Spleen (tissue), 11 donors: ENCODE data around the gene SLC26A6. TPM values are rescaled to one million over a fixed set of nuclear protein-coding genes. Genes with fewer than 3 reads are reported as not detected.

ENCODE experiments used
- DNase-seq: peaks from one replicate; pipeline ENCODE4 v3.0.0-alpha.2; 2020
- H3K27ac ChIP-seq, 8 donors: fragments of 200-600 bp; sonication (generic) in 7 of 8; 1 replicate in 4 of 8; 2 replicates in 4 of 8; pipeline versions ENCODE4 v1.5.0 to v1.8.0; 2016 to 2021; ENCODE audit warnings: inconsistent platforms in 4 of 8, mild to moderate bottlenecking in 4 of 8, moderate library complexity in 1 of 8
- H3K27me3 ChIP-seq, 7 donors: fragments of 200-600 bp; sonication (generic) in 6 of 7; replicated peaks in 1 of 7; 1 replicate in 4 of 7; 2 replicates in 3 of 7; pipeline versions ENCODE4 v1.5.0 to v1.8.0; 2016 to 2021; ENCODE audit warnings: inconsistent platforms in 3 of 7, mild to moderate bottlenecking in 1 of 7
- H3K36me3 ChIP-seq, 6 donors: fragments of 200-600 bp; sonication (generic) in 5 of 6; 1 replicate in 4 of 6; 2 replicates in 2 of 6; pipeline versions ENCODE4 v1.5.0 to v1.8.0; 2016 to 2021; ENCODE audit warnings: inconsistent platforms in 2 of 6
- H3K4me1 ChIP-seq, 6 donors: fragments of 200-600 bp; sonication (generic) in 5 of 6; 1 replicate in 3 of 6; 2 replicates in 3 of 6; pipeline versions ENCODE4 v1.5.0 to v1.8.0; 2016 to 2021; ENCODE audit warnings: inconsistent platforms in 3 of 6
- H3K4me3 ChIP-seq, 8 donors: fragments of 200-600 bp; sonication (generic) in 7 of 8; 1 replicate in 4 of 8; 2 replicates in 4 of 8; pipeline versions ENCODE4 v1.5.0 to v1.8.0; 2016 to 2021; ENCODE audit warnings: inconsistent platforms in 4 of 8, mild to moderate bottlenecking in 4 of 8, moderate library complexity in 2 of 8
- H3K9me3 ChIP-seq, 8 donors: fragments of 200-600 bp; sonication (generic) in 7 of 8; 1 replicate in 4 of 8; 2 replicates in 4 of 8; pipeline versions ENCODE4 v1.5.0 to v1.8.0; 2016 to 2021; ENCODE audit warnings: inconsistent platforms in 4 of 8
- CTCF ChIP-seq, 11 experiments: fragments of 200-600 bp in 7 of 11; fragments of 450-650 bp in 4 of 11; sonication (generic) in 4 of 11; IDR thresholded peaks in 8 of 11; conservative IDR thresholded peaks in 3 of 11; 1 replicate in 7 of 11; 2 replicates in 4 of 11; pipeline versions ENCODE4 v1.4.0 to v1.8.0; 2016 to 2021; ENCODE audit warnings: antibody characterized with exemption in 11 of 11, inconsistent platforms in 4 of 11, mild to moderate bottlenecking in 1 of 11
- POLR2A ChIP-seq, 3 donors: fragments of 450-650 bp; IDR thresholded peaks; one replicate each; pipeline ENCODE4 v1.5.1; 2017; ENCODE audit warnings: antibody characterized with exemption in 3 of 3, mild to moderate bottlenecking in 1 of 3
- POLR2AphosphoS5 ChIP-seq, 3 donors: sonication (generic); formaldehyde crosslinking; IDR thresholded peaks; one replicate each; pipeline ENCODE4 v1.5.1; 2017; ENCODE audit warnings: antibody characterized with exemption in 3 of 3
- WGBS, 5 donors: extraction: QIAGEN DNeasy Blood & Tissue Kit in 3 of 5; methylation state at CpG; one replicate each; pipeline versions ENCODE4 v1.1.5 to v1.1.7; 2013 to 2018; 5-methylcytosine and 5-hydroxymethylcytosine counted together
- intact Hi-C: fragments of 100-400 bp; cut with DNase I; formaldehyde crosslinking; loops from one replicate; pipeline ENCODE4 v1.15.0; 2023; ENCODE audit warnings: low total_unique reads
- polyA plus RNA-seq, 3 donors: library from polyadenylated mRNA; stranded (reverse); fragments of 200-250 nt; gene quantifications; one replicate each; pipeline ENCODE4 v1.2.1, GENCODE V29; 2013
- total RNA-seq, 7 donors: library from RNA; depleted of rRNA in 3 of 7; stranded (reverse); fragments of >200 nt in 3 of 7; fragmentation: NEBNext Ultra II Directional in 4 of 7; extraction: Animal tissue kit (Norgen Biotek cat#: 25700) in 4 of 7; gene quantifications; one replicate each; pipeline versions ENCODE4 v1.1.0 to v1.2.1, GENCODE V29; 2016 to 2021
- donor health status: healthy with polysubstance abuse.
- donor health status: DM: no; HTN: no; CAD: no; lungs with moderate emphysema.
- donor health status: DM: no; HTN: no; CAD: no.
- donor health status: Bipolar disorder and iron deficiency.
- donor health status: healthy.
- donor health status: DM: no; HTN: no; CAD: no.
- donor health status: DM: yes; HTN: yes; CAD: no.

SLC26A6 gene
- total and polyA plus RNA-seq, 10 donors: 8.5 to 59.7 (median 22.1) TPM

GRCh38 chr3:48663489-48664312 lies 28.4 kb upstream of the SLC26A6 start:
- H3K4me3 ChIP-seq: peak overlapping the region; percentile 21 to 80 (median 48)
- 0 to 2% (median 1%) methylated on average over 14 to 66 of the region's 66 CpGs for WGBS, 5 donors
- peaks cover 18 to 35% (median 31%) of the 10 kb centered on the region in 6 donors for H3K4me1 ChIP-seq
- no peaks in the 10 kb centered on the region for H3K9me3 ChIP-seq
- no peak for TF ChIP-seq POLR2A (IDR thresholded peaks at IDR 0.05)
- TF ChIP-seq CTCF (IDR thresholded peaks at IDR 0.05 in 8 of 11, conservative IDR thresholded peaks at IDR 0.05 in 3 of 11): peak in 10 of 11 experiments; percentile 38 to 77 (median 59)
- peak; percentile 43 to 68 (median 62) for TF ChIP-seq POLR2AphosphoS5 (IDR thresholded peaks at IDR 0.05)
- H3K27me3 ChIP-seq: peaks cover 0 to 60% (median 37%) of the 10 kb centered on the region in 7 donors
- intact Hi-C loops: no loop called here
- DNase-seq: peak; percentile 94
- H3K27ac ChIP-seq: peak overlapping the region in 5 of 8 donors; percentile 32 to 76 (median 33)
- no peaks in the 10 kb centered on the region for H3K36me3 ChIP-seq

- peak; percentile 30 to 51 (median 34) for TF ChIP-seq POLR2AphosphoS5 (IDR thresholded peaks at IDR 0.05)
- no peak for TF ChIP-seq CTCF (IDR thresholded peaks at IDR 0.05 in 8 of 11, conservative IDR thresholded peaks at IDR 0.05 in 3 of 11)
- intact Hi-C loops: no loop called here
- WGBS, 5 donors: 2 to 3% (median 3%) methylated on average over 27 to 52 of the region's 52 CpGs
- Histone ChIP-seq H3K27ac (peak within 1 kb of the TSS in 5 of 8 donors; percentile 32 to 76 (median 33)), H3K27me3 (peaks cover 0 to 66% (median 37%) of the 10 kb centered on the region in 7 donors), H3K4me3 (peak within 1 kb of the TSS; percentile 21 to 80 (median 48)), H3K36me3 (no peaks in the 10 kb centered on the region), H3K4me1 (peaks cover 18 to 35% (median 31%) of the 10 kb centered on the region in 6 donors), H3K9me3 (no peaks in the 10 kb centered on the region)
- DNase-seq: no peak
Observed at GRCh38 chr3:48662753-48663488, 27.7 kb upstream of the SLC26A6 start, which contains the start of gene CELSR3. TSS of gene CELSR3 (minus strand) at chr3:48662886. CDS start at chr3:48662634, 252 bp downstream.

- intact Hi-C loops: no loop called here
- 6 to 9% (median 7%) methylated on average over 22 to 46 of the region's 46 CpGs for WGBS, 5 donors
Observed at GRCh38 chr3:48662145-48662752, 27.0 kb upstream of the SLC26A6 start.

More at GRCh38 chr3:48662145-48662752, 27.0 kb upstream of the SLC26A6 start:
- H3K4me1 ChIP-seq: peaks cover 18 to 37% (median 33%) of the 10 kb centered on the region in 6 donors
- TF ChIP-seq POLR2A (IDR thresholded peaks at IDR 0.05) (no peak), CTCF (IDR thresholded peaks at IDR 0.05 in 8 of 11, conservative IDR thresholded peaks at IDR 0.05 in 3 of 11) (no peak), POLR2AphosphoS5 (IDR thresholded peaks at IDR 0.05) (no peak)
- no peak overlapping the region for H3K27ac ChIP-seq
- no peaks in the 10 kb centered on the region for H3K36me3 ChIP-seq
- no peak for DNase-seq
- no peaks in the 10 kb centered on the region for H3K9me3 ChIP-seq
- H3K4me3 ChIP-seq: peak overlapping the region in 5 of 8 donors; percentile 48 to 80 (median 49)
- H3K27me3 ChIP-seq: peaks cover 0 to 73% (median 37%) of the 10 kb centered on the region in 7 donors
